Mammary epithelial cell (primary cell): ENCODE results near the gene OR6B1.

Source experiments
- EZH2 ChIP-seq: IDR thresholded peaks from 2 replicates; pipeline ENCODE4 v1.6.1; 2012; ENCODE audit warnings: low read length, inconsistent platforms, borderline replicate concordance
- TF ChIP-seq, protein P1 (sequence below), 2 donors: IDR thresholded peaks in 1 of 2; conservative IDR thresholded peaks in 1 of 2; 2 replicates each; pipeline ENCODE4 v1.5.1; 2011 to 2012; ENCODE audit warnings: inconsistent platforms in 2 of 2, low read length in 2 of 2, mild to moderate bottlenecking in 2 of 2, control low read depth in 1 of 2, low read depth in 1 of 2; ENCODE audit not compliant: insufficient read depth in 1 of 2; ENCODE audit errors: extremely low read depth in 1 of 2

DNA sequence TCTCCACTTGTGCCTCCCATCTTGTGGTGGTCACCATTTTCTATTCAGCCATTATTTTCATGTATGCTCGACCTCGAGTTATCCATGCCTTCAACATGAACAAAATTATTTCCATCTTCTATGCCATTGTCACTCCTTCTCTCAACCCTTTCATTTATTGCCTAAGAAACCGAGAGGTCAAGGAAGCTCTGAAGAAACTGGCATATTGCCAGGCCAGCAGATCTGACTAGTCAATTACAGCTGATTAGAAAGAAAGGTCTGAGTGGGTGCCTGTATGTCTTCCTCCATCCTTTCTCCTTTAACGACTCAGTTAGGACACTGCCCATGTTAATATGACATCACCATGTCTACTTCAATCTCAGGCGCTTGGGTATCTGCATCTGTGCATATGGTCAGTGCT, 4.6 kb downstream of the OR6B1 start:
- TF ChIP-seq, protein P1, sequence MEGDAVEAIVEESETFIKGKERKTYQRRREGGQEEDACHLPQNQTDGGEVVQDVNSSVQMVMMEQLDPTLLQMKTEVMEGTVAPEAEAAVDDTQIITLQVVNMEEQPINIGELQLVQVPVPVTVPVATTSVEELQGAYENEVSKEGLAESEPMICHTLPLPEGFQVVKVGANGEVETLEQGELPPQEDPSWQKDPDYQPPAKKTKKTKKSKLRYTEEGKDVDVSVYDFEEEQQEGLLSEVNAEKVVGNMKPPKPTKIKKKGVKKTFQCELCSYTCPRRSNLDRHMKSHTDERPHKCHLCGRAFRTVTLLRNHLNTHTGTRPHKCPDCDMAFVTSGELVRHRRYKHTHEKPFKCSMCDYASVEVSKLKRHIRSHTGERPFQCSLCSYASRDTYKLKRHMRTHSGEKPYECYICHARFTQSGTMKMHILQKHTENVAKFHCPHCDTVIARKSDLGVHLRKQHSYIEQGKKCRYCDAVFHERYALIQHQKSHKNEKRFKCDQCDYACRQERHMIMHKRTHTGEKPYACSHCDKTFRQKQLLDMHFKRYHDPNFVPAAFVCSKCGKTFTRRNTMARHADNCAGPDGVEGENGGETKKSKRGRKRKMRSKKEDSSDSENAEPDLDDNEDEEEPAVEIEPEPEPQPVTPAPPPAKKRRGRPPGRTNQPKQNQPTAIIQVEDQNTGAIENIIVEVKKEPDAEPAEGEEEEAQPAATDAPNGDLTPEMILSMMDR (conservative IDR thresholded peaks at IDR 0.05 in 1 of 2, IDR thresholded peaks at IDR 0.05 in 1 of 2; ENCODE audit: extremely low read depth in 1 of 2, insufficient read depth in 1 of 2, low read depth in 1 of 2, low read length in 2 of 2): no peak
- no peak for TF ChIP-seq EZH2
